Endothelial cell of umbilical vein (primary cell): ENCODE results near the gene CMIP. TPM values are rescaled to one million over a fixed set of nuclear protein-coding genes. Genes with fewer than 3 reads are reported as not detected.

Experiments used
- BruUV-seq: library from RNA; stranded (reverse); fragments of 400-500 nt; replicated peaks from 2 replicates; lab custom pipeline; 2021; lab: Mats Ljungman, UMichigan
- CTCF ChIA-PET: fragments of 300-600, 350-600 bp; sonication (Branson Sonifier 250); formaldehyde crosslinking; loops from one replicate; lab custom pipeline; 2021; ENCODE audit warnings: antibody characterized with exemption, inconsistent platforms; lab: Charles Lee
- POLR2A ChIA-PET: fragments of 300-600, 350-600 bp; sonication (Branson Sonifier 250); formaldehyde crosslinking; loops from one replicate; lab custom pipeline; 2021; ENCODE audit warnings: antibody characterized with exemption, inconsistent platforms; lab: Charles Lee
- DNase-seq: peaks from one replicate; pipeline ENCODE4 v3.0.0-alpha.2; 2011; ENCODE audit warnings: low read depth, low spot score
- FAIRE-seq: peaks from 2 replicates; lab custom pipeline; 2011; peaks lifted over from hg19 to GRCh38; lab: Jason Lieb, UNC
- H2AFZ ChIP-seq: 2 replicates; pipeline ENCODE4 v1.6.0; 2012; ENCODE audit warnings: low read depth, low read length, control low read depth, inconsistent platforms
- H3K27ac ChIP-seq: 2 replicates; pipeline ENCODE4 v1.5.1; 2011; ENCODE audit warnings: low read depth, mild to moderate bottlenecking, control low read depth, low read length, moderate library complexity; ENCODE audit not compliant: insufficient read depth
- H3K27me3 ChIP-seq, 2 experiments: 2 replicates each; pipeline versions ENCODE4 v1.6.0 to v1.6.1; 2011; ENCODE audit warnings: low read length in 2 of 2, mixed read lengths in 1 of 2; ENCODE audit not compliant: control insufficient read depth in 2 of 2, insufficient read depth in 2 of 2
- H3K36me3 ChIP-seq, 2 experiments: 2 replicates in 1 of 2; 3 replicates in 1 of 2; pipeline ENCODE4 v1.5.1; 2011; ENCODE audit warnings: low read length in 2 of 2, mild to moderate bottlenecking in 1 of 2, moderate library complexity in 1 of 2; ENCODE audit not compliant: control insufficient read depth in 2 of 2, insufficient read depth in 2 of 2; ENCODE audit errors: extremely low read depth in 1 of 2
- H3K4me1 ChIP-seq: 3 replicates; pipeline ENCODE4 v1.5.1; 2011; ENCODE audit warnings: mild to moderate bottlenecking, low read length; ENCODE audit not compliant: control insufficient read depth, insufficient read depth; ENCODE audit errors: extremely low read depth
- H3K4me2 ChIP-seq: 2 replicates; pipeline ENCODE4 v1.6.1; 2011; ENCODE audit warnings: low read length, control low read depth, mixed read lengths; ENCODE audit not compliant: insufficient read depth
- H3K4me3 ChIP-seq, 3 experiments: fragments of 200-600 bp in 1 of 3; sonication (generic), shearing (Covaris generic) in 1 of 3; replicated peaks in 1 of 3; 2 replicates each; pipeline ENCODE4 v1.5.1; 2011 to 2016; ENCODE audit warnings: control low read depth in 3 of 3, low read length in 3 of 3, mild to moderate bottlenecking in 2 of 3, inconsistent platforms in 1 of 3, low read depth in 1 of 3, moderate library complexity in 1 of 3; ENCODE audit not compliant: insufficient read depth in 1 of 3
- H3K79me2 ChIP-seq: 2 replicates; pipeline ENCODE4 v1.6.0; 2012; ENCODE audit warnings: low read length, inconsistent platforms; ENCODE audit not compliant: control insufficient read depth, insufficient read depth
- H3K9ac ChIP-seq: replicated peaks from 2 replicates; pipeline ENCODE3; 2011; ENCODE audit warnings: low read length, control low read depth; ENCODE audit not compliant: insufficient read depth; ENCODE audit errors: extremely low read depth
- H3K9me1 ChIP-seq: replicated peaks from 3 replicates; pipeline ENCODE4 v1.6.0; 2011; ENCODE audit warnings: mild to moderate bottlenecking, low read length; ENCODE audit not compliant: control insufficient read depth, insufficient read depth; ENCODE audit errors: extremely low read depth
- H3K9me3 ChIP-seq: replicated peaks from 2 replicates; pipeline ENCODE4 v1.5.1; 2012; ENCODE audit warnings: low read length, inconsistent platforms; ENCODE audit not compliant: control insufficient read depth, insufficient read depth
- H4K20me1 ChIP-seq: replicated peaks from 2 replicates; pipeline ENCODE3; 2011; ENCODE audit warnings: mild to moderate bottlenecking, low read length; ENCODE audit not compliant: control insufficient read depth, insufficient read depth; ENCODE audit errors: extremely low read depth
- EZH2 ChIP-seq: IDR thresholded peaks from 2 replicates; pipeline ENCODE4 v1.6.1; 2012; ENCODE audit warnings: borderline replicate concordance, low read depth, mild to moderate bottlenecking, moderate library complexity, low read length, inconsistent platforms; ENCODE audit not compliant: severe bottlenecking
- FOS ChIP-seq: IDR thresholded peaks from 2 replicates; pipeline ENCODE4 v1.6.1; 2011; ENCODE audit warnings: mild to moderate bottlenecking, low read length, moderate library complexity, borderline replicate concordance; ENCODE audit not compliant: insufficient read depth
- MAX ChIP-seq: IDR thresholded peaks from 2 replicates; pipeline ENCODE4 v1.6.1; 2011; ENCODE audit not compliant: insufficient read depth, insufficient read length
- POLR2A ChIP-seq: IDR thresholded peaks from 2 replicates; pipeline ENCODE4 v1.6.1; 2012; ENCODE audit warnings: low read depth, mild to moderate bottlenecking, control low read depth, low read length
- dilution Hi-C: fragments of 300-500 bp; cut with MboI; formaldehyde crosslinking; loops from one replicate; pipeline ENCODE4 v1.15.0; 2019; ENCODE audit warnings: low sequenced_read_pairs; ENCODE audit not compliant: extremely low pct_ligation_motif_present
- intact Hi-C: fragments of 100-400 bp; cut with micrococcal nuclease; formaldehyde crosslinking; loops from one replicate; pipeline ENCODE4 v1.10.0; 2022
- polyA plus RNA-seq, 4 experiments: library from polyadenylated mRNA; depleted of rRNA in 3 of 4; stranded (reverse) in 3 of 4; unstranded in 1 of 4; fragments of >200 nt; gene quantifications; 2 replicates each; pipeline versions ENCODE4 v1.2.1 to v1.2.3, GENCODE V29; 2011 to 2012; ENCODE audit warnings: missing spikeins in 1 of 4
- total RNA-seq: library from RNA; stranded (reverse); gene quantifications from 2 replicates; pipeline ENCODE4 v1.2.3, GENCODE V29; 2021

CMIP gene
- total and polyA plus RNA-seq, 2 donors (not counting 3 experiments of a cell fraction or from before 2014, with no cell fraction given), result 29.0 to 101 TPM

- no peak overlapping the region for H2AFZ ChIP-seq
- CTCF ChIA-PET, result interaction anchor here (1.1 kb wide), 1 partner anchor 15 kb away, joined by 3 read pairs; no protein-coding TSS in a partner anchor
- peaks cover 21% of the 10 kb centered on the region for H3K4me1 ChIP-seq
- TF ChIP-seq EZH2 (no peak), MAX (no peak), POLR2A (no peak), FOS (no peak)
- BruUV-seq, result no TSS peak
- H3K36me3 ChIP-seq, result peaks cover 0 to 9% of the 10 kb centered on the region in 2 experiments
- H3K9me1 ChIP-seq, result no peaks in the 10 kb centered on the region
- no peak overlapping the region for H3K27ac ChIP-seq
- H3K4me2 ChIP-seq, result no peak overlapping the region
- H3K9me3 ChIP-seq, result no peaks in the 10 kb centered on the region
- peaks cover 3% of the 10 kb centered on the region for H4K20me1 ChIP-seq
- POLR2A ChIA-PET, result no interaction called here
- no peak overlapping the region for H3K4me3 ChIP-seq
- dilution Hi-C loops (loop anchor here (25.0 kb wide), 1 partner anchor 94 kb away; no protein-coding TSS in a partner anchor), intact Hi-C loops (loop anchor here (1.0 kb wide), 1 partner anchor 9 kb away; no protein-coding TSS in a partner anchor)
- H3K79me2 ChIP-seq, result peaks cover 92% of the 10 kb centered on the region
- DNase-seq, result no peak
- FAIRE-seq, result no peak
- H3K9ac ChIP-seq, result no peak overlapping the region
- H3K27me3 ChIP-seq, result no peaks in the 10 kb centered on the region
Measured at GRCh38 chr16:81455720-81456494, 11.3 kb downstream of the CMIP start.
